ENCODE results near the gene VAMP5. TPM values are rescaled to one million over a fixed set of nuclear protein-coding genes. Genes with fewer than 3 reads are reported as not detected.

VAMP5 gene
- total and polyA plus RNA-seq, 2 of the 8 experiments (the other 6 are each of a cell fraction or from before 2014, with no cell fraction given) = 4.7 to 14.2 TPM

GRCh38 chr2:85551698-85552678 is 32.2 kb upstream of the VAMP5 start (continued):
- no peak for TF ChIP-seq KDM4A (IDR thresholded peaks at IDR 0.05; ENCODE audit: low read depth, low read length, severe bottlenecking)
- TF ChIP-seq RFX5 (IDR thresholded peaks at IDR 0.05; ENCODE audit: borderline replicate concordance, low read depth, low read length) = no peak
- no peak for TF ChIP-seq ASH2L (IDR thresholded peaks at IDR 0.05; ENCODE audit: low read length)
- 0 out of 4 replicates have a peak, but pooled peaks of 1 of the 2 experiments have one; percentile 54 for TF ChIP-seq SIN3A (conservative IDR thresholded peaks at IDR 0.05 in 1 of 2, IDR thresholded peaks at IDR 0.05 in 1 of 2; ENCODE audit: low read depth in 1 of 2, low read length in 2 of 2)
- TF ChIP-seq RAD21 (IDR thresholded peaks at IDR 0.05 in 1 of 2, conservative IDR thresholded peaks at IDR 0.05 in 1 of 2; ENCODE audit: low read depth in 2 of 2, low read length in 2 of 2) = peak; percentile 98
- TF ChIP-seq SP1 (IDR thresholded peaks at IDR 0.05; ENCODE audit: low read depth, low read length) = no peak
- TF ChIP-seq GABPA (IDR thresholded peaks at IDR 0.05; ENCODE audit: borderline replicate concordance, insufficient read depth, low read length) = no peak
- no peak for TF ChIP-seq TBP (IDR thresholded peaks at IDR 0.05; ENCODE audit: low read depth, low read length)
- no peak for TF ChIP-seq SUZ12 (IDR thresholded peaks at IDR 0.05; ENCODE audit: low read length)
- no peak for TF ChIP-seq TEAD4 (IDR thresholded peaks at IDR 0.05; ENCODE audit: low read depth, low read length)
- no peak for TF ChIP-seq CTBP2 (IDR thresholded peaks at IDR 0.05; ENCODE audit: borderline replicate concordance, insufficient read depth, insufficient read length, low read length)
- no peak for TF ChIP-seq SP4 (IDR thresholded peaks at IDR 0.05; ENCODE audit: low read length)
- 0 out of 2 replicates have a peak, but pooled peaks have one; percentile 33 for TF ChIP-seq YY1 (IDR thresholded peaks at IDR 0.05; ENCODE audit: low read depth, low read length)
- no peak for TF ChIP-seq PHF8 (conservative IDR thresholded peaks at IDR 0.05; ENCODE audit: low read depth, low read length)
- TF ChIP-seq FOSL1 (IDR thresholded peaks at IDR 0.05; ENCODE audit: insufficient read depth, low read depth, low read length) = no peak
- TF ChIP-seq HDAC2 (IDR thresholded peaks at IDR 0.05; ENCODE audit: borderline replicate concordance in 1 of 2, low read depth in 2 of 2, low read length in 2 of 2) = no peak
- no peak for TF ChIP-seq CBX8 (IDR thresholded peaks at IDR 0.05; ENCODE audit: borderline replicate concordance, low read depth, low read length)
- TF ChIP-seq RXRA (IDR thresholded peaks at IDR 0.05; ENCODE audit: insufficient read depth, low read depth, low read length) = no peak
- TF ChIP-seq ATF2 (IDR thresholded peaks at IDR 0.05; ENCODE audit: low read length) = no peak
- TF ChIP-seq BCL11A (IDR thresholded peaks at IDR 0.05; ENCODE audit: low read depth in 2 of 2, low read length in 2 of 2) = no peak
- no peak for TF ChIP-seq JUND (IDR thresholded peaks at IDR 0.05; ENCODE audit: low read length)

Data from H1 (cell line).